WI38 (cell line): Measurements from ENCODE around the gene LRRC75B.

ENCODE experiments used
- H3K4me3 ChIP-seq: 2 replicates; pipeline ENCODE4 v1.5.1; 2011; ENCODE audit warnings: low read depth, mild to moderate bottlenecking, control low read depth, low read length
- TF ChIP-seq, protein P1 (sequence below): IDR thresholded peaks from 2 replicates; pipeline ENCODE4 v1.5.1; 2012; ENCODE audit warnings: low read depth, mild to moderate bottlenecking, control low read depth, low read length

The LRRC75B gene

DNA sequence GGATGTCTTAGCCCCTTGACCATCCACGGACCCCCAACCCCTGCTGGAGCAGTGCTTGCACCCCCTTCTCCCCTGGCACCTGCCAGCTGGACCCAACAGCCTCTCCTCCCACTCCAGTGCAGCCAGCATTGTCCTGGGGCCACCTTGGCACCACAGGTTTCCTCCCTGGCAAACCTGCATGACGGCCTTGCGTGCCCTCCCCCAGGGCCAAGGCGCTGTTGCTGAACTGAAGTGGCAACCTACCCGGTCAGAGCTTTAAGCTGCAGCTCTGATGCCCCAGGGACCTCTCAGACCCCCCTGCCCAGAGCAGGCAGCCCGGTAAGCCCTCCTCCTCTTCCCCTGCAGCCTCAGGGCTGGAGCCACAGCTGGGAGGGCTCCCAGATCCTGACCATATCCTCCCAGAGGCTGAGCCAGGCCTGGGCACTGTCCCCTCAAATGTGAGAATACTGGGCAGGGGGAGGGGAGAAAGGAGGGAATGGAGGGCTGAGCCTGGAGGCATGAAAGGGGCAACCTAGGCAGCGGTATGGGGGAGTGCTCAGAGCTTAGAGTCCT is 1.8 kb upstream of the LRRC75B start:
- TF ChIP-seq, protein P1, sequence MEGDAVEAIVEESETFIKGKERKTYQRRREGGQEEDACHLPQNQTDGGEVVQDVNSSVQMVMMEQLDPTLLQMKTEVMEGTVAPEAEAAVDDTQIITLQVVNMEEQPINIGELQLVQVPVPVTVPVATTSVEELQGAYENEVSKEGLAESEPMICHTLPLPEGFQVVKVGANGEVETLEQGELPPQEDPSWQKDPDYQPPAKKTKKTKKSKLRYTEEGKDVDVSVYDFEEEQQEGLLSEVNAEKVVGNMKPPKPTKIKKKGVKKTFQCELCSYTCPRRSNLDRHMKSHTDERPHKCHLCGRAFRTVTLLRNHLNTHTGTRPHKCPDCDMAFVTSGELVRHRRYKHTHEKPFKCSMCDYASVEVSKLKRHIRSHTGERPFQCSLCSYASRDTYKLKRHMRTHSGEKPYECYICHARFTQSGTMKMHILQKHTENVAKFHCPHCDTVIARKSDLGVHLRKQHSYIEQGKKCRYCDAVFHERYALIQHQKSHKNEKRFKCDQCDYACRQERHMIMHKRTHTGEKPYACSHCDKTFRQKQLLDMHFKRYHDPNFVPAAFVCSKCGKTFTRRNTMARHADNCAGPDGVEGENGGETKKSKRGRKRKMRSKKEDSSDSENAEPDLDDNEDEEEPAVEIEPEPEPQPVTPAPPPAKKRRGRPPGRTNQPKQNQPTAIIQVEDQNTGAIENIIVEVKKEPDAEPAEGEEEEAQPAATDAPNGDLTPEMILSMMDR = no peak
- H3K4me3 ChIP-seq = no peak overlapping the region

DNA sequence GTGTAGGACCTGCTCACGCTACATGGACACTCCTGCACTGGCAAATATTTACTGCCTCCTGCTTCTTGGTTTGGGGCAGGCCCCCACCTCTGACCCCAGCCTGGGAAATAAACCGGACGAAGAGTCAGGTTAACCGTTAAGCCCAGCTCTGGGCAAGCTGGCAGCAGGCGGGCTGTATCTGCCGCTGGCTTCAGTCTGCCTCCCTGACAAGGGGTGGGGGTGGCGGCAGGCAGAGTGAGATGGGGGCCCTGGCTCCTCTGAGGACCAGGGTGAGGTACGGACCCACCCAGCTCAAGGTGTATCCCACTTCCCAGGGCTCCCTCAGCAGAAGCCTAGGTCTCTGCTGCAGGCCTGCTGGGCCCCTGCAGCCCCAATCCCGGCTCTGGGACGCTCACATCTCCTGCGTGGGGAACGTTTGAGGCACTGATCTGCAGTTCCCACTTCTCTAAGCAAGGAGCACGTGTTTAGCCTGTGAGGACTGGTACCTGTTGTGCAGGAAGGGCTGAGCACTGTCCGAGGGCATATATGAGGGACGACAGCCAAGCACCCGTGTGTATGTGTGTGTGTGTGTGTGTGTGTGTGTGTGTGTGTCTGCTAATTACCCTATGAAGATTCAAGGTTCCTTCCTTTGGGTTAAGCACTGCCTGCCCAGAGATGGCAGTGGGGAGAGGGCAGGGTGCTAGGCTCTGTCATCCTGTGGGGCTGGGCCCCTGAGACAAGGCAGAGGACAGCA is 1.1 kb upstream of the LRRC75B start:
- no peak overlapping the region for H3K4me3 ChIP-seq
- TF ChIP-seq, protein P1 = no peak

DNA sequence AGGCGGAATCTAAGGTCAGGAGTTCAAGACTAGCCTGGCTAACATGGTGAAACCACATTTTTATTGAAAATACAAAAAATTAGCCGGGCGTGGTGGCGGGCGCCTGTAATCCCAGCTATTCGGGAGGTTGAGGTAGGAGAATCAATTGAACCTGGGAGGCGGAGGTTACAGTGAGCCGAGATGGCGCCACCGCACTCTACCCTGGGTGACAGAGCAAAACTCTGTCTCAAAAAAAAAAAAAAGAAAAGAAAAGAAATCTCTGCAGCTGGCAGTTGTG is 624 bp upstream of the LRRC75B start:
- peak overlapping the region; percentile 56 for H3K4me3 ChIP-seq

DNA sequence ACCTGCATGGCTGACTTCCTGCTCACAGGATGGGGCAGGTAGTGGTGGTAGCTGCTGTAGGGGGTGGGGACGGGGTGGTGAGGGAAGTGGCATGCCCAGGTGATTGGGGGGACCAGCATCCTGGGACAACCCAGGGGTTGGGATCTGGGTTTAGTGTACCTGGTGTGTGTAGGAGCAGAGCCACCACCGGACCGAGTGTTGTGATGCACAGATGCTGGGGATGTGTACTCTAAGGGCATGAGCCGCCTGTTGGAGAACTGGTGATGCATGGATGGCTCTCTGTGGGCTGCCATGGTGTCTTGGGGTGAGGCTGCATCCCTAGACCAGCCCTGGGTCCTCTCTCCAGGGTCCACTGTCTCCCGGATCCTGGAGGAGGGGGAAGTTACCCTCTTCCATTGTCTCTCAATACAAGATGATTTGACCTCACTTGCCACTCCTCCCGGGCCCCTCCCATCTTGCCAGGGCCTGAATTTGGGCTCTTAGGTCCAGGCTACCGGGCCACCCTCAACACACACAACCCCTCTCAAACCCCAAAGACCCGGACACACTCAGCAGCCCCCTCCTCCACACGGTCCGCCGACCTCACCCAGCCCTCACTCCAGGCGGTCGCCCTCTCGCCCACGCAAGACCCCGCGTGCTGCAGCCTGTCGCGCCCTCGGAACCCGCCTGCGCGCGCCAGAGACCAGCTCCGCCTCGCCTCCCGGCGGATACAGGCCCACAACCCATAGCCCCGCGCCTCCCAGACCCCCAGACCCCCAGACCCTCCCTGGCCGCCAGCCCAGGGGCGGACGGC is 619 bp downstream of the LRRC75B start:
- TF ChIP-seq, protein P1 = no peak
- peak overlapping the region; percentile 65 for H3K4me3 ChIP-seq

DNA sequence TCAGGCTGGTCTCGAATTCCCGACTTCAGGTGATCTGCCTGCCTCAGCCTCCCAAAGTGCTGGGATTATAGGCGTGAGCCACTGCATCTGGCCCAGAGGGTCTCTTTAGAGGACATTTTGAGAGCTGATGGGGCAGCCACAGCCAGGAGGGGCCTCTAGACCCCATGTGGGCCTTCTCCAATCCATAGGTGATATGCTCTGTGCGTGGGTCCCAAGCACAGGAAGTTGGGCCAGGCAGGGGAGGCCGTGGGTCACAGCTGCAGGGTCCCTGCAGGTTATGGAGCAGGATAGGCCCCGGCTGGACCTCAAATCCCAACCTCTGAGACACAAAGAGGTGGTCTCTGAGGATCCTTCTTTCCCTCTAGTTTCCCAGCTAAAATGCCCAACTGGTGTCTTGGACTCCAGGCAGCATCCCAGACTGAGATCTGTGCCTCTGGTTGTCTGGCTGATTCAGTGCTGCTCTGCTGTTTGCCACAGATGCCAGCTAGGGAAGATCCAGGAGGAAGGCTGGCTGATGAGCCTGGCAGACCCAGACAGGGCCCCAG is 1.5 kb downstream of the LRRC75B start:
- TF ChIP-seq, protein P1 = no peak
- no peak overlapping the region for H3K4me3 ChIP-seq

DNA sequence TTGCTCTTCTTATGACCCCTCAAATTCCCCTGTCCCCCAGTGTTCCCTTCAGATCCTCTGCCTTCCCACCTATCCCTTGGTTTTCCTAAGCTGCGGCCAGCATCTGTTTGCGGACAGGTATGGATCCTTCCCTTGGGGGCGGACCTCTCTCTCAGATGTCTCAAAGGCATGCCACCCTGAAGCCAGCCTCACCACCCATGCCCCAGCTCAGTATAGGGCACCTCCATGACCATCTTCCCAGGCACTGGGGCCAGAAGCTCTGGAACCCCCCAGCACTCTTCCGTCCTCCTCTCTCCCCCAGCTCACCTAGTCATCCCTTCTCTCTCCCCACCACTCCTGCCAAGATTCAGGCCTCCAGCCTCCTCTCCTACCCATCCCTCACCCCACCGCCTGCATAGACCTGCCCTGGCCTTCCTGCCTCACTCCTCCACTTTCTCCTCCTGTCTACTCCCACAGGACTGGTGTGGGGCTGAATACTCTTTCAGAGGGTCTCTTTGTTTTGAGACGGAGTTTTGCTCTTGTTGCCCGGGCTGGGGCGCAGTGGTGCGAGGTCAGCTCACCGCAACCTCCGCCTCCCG is 2.2 kb downstream of the LRRC75B start:
- TF ChIP-seq, protein P1 = no peak
- H3K4me3 ChIP-seq = no peak overlapping the region

DNA sequence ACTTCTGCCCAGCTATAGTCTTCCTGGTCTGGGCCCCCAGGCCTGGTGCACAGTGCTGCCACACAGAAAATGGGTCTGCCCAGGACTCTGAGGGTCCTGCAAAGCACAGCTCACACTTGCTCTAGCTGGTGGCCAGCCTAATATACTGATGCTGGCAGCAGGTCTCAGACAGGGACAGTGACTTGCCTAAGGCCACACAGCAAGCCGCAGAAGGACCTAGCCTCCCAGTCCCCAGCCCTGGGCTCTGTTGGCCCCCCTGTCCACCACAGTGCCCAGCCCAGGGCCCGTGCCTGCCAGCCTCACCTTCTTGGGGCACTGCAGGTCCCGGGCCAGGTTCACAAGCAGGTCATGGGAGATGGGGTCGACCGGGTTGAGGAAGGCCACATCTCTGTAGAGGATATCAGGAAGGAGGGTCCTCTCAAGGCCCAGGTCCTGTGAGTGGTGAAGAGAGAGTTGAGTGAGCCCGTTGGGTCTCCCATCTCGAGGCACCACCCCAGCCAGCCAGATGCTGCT is 3.3 kb downstream of the LRRC75B start:
- TF ChIP-seq, protein P1 = no peak
- H3K4me3 ChIP-seq = no peak overlapping the region
